HG02623 (cell line): ENCODE results near the gene STX4.
"Not testable (repeated sequence)": the region's sequence is repeated elsewhere in the genome, so short reads cannot be mapped to it uniquely, and the experiment has no call there.

Source experiments
- ATAC-seq: cut with Tn5 transposase; IDR thresholded peaks from one replicate; pipeline ENCODE4 v1.9.1; 2021; ENCODE audit warnings: moderate library complexity; ENCODE audit not compliant: unreplicated experiment

The STX4 gene

DNA sequence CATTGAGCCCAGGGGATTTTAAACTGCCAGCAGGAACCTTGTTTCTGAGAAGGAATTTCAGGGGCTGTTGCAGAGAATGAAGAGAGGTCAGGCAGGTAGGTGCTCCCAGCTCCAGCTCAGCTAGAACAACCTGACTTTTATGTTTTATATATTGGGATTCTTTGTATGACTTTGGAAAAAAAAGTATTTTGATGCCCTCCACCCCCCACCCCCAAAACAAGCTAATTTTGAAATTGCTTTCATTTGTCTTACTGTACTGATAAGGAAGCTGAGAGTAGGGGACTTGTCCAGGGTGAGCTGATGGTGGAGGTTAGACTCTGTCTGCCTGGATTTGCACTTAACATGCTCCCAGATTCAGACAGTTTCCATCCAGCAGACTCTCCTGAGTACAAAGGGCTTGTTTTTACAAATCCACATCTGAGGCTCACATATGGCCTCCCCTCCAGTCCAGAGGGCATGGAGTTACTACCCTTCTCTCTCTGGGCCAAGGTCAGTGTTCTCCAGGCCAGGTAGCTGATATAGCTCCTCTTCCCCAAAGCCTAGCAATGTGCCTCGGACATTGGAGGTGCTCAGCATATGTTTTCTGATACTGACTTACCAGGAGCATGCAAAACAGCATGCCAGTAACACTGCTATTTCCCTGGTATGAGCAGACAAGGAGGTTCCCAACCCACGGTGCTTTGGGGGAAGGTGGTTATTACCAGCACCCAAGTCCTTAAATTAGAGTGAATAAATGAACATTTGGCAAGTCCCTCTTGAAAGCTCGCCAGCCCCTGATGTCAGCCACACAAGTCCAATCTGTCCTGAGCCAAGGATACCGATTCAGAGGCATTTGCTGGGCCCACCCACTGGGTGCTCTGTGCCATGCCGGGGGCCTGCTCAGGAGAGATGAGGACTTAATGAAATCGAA lies 34.3 kb upstream of the STX4 start:
- no peak for ATAC-seq

DNA sequence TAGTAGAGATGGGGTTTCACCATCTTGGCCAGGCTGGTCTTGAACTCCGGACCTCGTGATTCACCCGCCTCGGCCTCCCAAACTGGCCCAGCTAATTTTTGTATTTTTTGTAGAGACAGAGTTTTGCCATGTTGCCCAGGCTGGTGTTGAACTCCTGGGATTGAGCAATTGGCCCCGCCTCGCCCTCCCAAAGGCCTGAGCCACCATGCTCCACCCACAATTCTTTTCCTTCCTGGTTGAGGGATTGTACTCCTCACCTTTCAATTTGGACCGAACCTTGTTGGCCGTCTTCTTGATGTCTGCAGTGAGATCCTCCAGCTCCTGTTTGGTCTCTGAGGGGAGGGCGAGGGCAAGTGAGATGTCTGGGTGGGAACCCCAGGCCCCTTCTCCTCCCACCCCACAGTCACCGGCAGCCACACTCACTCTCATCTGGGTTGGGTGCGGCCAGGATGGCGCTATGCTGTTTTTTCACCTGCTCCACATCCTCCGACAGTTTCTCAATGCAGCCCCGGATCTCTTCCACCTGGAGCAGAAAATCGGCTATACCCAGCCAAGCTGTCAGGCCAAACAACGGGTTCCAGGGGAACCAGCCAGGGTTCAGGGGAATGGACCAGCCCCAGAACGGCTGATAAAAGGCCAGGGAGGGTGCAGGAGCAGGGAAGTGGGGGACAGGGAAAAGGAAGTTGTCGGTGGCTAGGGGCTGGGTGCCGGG lies 32.5 kb upstream of the STX4 start:
- no peak for ATAC-seq

DNA sequence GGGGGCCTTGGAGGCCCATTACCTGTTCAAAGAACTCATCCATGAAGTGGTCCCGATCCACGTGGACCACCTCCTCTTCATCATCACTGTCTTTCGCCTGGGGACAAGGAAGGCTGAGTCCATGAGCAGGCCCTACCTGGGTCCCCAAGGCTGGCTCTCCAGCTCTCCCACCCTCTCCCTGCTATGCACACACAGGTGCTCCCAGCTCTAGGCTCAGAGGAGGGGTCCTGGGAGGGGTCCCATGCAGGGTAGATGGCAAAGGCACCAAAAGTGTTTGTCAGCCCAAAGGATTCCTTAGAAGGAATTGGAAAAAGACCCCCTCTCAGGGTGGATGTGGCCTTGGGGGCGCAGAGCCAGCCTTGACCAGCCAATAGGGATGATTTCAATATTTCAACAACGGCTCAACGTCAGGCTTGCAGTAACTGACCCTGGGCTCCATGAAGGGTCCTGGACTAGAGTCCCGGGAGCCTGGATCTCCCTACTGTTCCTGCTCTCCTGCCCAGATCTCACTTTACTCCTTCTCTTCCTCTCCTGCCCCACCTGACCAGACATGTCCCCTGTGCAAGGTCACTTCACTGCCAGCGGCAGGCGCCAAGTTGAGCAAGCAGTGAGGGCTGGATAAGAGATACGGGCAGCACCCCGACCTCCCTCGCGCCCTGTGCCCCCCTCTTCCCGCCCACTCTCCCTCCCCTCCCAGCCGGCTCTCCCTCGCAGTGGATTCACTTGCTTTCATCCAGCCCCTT lies 31.7 kb upstream of the STX4 start:
- no peak for ATAC-seq

DNA sequence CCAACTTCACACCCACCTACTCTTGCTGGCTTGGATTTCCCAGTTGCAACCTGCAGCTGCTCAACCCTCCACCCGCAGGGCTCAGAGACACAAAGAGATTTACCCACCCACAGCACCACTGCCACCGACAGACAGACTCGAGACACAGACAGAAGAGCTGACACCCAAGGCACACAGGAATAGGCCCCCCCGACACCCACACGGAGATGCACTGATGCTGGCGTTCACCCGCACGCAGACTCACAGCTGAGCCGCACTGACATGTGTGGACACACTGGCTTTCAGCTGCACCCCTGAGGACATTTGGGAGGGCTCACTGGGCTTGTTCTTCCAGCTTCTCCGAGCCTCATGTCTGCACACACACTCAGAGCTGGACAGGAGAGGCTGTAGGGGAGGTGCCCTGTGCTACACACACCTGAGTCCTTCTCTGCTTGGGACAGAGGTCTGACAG lies 31.1 kb upstream of the STX4 start:
- no peak for ATAC-seq

DNA sequence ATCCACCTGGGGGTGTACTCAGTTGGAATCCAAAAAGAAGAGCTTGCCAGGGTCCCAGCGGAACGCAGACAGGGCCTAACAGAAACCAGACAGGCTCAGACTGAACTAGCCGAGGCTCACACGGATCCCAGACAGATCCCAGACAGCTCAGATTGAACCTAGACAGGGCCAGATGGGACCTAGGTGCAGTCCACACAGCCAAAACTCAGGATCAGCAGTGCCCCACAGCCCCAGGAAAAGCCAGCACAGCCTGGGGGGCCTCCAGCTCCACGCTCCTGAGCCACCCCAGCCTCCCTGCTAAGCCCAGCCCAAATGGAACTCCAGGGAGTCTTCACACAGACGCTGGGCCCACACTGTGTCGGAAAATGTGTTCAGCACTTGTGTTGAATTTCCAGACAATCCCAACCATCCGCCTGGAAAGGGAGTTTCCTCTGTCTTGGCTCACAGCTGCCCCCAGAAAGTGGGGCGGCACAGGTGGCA lies 30.5 kb upstream of the STX4 start:
- ATAC-seq = no peak

DNA sequence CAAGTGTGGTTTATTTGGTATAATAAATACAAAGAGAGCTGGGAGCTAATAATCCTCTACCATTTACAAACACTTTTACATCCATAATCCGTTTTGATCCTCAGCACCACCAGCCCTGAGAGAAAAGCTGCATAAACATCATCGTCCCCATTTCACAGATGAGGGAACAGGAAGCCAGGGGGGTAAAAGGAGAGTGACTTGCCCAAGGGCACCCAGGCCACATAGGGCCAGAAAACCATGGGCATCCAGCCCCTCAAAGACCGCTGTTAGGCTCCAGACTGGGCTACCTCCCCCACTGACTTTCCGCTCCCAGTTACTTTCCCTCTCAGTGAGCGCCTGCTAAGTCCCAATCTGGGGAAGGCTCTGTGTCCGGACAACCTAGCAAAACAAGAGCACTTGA lies 29.6 kb upstream of the STX4 start:
- ATAC-seq = no peak

DNA sequence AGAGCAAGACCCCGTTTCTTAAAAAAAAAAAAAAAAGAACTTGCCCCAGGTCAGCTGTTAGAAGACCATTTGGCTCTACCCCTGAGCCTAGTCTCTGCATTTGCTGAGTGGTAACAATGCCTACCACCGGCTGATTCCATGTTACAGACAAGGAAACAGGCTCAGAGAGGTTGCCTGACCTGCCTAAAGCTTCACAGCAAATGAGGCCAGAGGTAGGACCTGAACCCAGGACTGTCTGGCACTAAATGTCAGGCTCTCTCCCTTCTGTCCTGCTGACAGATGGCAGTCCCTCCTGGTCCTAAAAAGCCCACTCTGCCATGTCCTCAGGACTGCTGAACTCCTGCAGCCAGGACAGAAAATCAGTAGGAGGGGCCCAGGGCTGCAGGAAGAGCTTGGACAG lies 28.7 kb upstream of the STX4 start:
- ATAC-seq = no peak

DNA sequence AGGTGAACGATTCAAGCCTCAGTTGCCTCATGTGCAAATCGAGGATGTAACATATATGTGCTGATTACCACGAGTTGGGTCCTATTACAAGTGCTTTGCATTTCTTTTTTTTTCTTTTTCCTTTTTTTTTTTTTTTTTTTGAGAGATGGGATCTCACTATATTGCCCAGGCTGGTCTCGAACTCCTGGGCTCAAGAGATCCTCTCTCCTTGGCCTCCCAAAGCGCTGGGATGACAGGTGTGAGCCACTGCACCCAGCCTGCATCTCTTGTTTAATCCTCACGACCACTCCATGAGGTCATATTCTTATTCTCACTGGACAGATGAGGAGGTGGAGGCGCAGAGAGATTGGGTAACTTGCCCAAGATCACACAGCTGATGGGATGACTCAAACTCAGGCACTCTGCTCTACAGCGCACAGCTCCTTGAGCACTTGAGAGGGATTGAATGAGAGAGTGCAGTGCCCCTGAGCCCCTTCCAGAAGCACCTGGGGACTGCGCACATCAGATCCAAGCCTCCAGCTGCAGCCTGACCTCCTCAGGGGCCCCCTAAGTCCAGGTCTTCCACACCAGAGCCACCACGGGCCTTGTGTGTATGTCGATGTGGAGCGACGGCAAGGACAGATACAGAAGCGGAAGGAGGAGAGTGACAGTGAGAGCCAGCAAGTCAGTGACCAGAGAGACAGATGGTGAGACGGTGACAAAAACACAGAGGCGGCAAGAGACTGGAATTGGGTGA lies 27.8 kb upstream of the STX4 start:
- no peak for ATAC-seq

DNA sequence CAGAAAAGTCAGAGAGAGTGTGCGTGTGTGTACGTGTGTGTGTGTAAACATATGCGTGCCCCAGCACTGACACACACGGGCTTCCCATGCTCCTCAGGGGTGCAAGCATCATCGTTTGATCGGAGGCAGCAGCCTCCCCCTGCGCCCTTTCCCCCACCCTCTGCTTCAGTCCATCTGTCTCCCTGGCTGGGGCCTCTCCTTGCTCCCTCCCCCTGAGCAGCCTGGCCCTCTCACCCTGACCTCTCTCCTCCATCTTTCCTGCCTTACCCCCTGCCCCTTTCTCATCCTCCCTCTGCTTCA lies 27.3 kb upstream of the STX4 start:
- ATAC-seq = no peak

DNA sequence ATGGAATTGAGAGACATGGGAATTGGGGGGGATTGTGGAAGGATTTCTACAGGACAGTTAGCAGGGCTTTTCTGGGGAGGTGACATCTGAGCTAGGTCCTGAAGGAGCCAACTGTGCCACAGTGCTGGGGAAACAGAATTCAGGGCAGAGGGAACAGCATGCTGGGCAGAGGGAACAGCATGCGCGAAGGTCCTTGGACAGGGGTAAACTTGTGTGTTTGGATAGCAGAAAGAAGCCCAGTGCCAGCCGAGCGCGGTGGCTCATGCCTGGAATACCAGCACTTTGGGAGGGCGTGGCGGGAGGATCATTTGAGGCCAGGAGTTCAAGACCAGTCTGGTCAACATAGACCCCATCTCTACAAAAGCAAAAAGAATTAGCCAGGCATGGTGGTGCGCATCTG lies 26.8 kb upstream of the STX4 start:
- ATAC-seq = no peak

DNA sequence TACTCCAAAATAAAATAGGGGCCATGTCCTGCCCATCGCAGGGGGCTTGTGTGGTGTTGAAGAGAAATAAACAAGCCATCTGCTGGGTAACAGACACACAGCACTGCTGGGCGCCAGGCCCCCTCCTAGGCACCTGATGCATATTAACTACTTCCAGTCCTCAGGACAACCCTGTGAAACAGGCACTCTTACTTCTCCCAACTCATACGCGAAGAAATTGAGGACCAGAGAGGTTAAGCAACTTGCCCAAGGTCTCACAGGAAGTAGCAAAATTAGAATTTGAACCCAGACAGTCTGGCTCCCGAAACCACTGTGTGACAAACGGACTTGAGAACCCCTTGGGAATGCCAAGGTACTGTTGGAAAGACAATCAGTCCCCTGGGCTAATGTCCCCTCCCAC lies 25.7 kb upstream of the STX4 start:
- no peak for ATAC-seq

DNA sequence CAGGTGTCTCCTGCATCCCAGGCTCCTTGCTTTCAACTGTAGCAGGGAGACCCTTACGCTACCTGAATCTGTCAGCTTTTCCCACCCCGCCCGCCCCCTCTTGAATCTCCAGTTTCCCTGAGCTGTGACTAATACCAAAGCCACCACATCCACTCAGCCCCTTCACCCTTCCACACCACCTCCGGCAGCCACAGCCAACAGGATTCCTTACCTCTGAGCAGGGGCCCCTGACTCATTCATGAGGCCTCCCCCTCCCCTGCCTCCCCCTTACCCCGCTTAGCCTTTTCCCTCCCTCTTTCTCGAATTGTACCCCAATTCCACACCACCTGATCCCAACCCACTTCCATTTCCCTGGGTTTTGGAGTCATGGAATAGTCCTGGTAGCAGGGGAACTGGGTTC lies 25.2 kb upstream of the STX4 start:
- ATAC-seq = no peak

DNA sequence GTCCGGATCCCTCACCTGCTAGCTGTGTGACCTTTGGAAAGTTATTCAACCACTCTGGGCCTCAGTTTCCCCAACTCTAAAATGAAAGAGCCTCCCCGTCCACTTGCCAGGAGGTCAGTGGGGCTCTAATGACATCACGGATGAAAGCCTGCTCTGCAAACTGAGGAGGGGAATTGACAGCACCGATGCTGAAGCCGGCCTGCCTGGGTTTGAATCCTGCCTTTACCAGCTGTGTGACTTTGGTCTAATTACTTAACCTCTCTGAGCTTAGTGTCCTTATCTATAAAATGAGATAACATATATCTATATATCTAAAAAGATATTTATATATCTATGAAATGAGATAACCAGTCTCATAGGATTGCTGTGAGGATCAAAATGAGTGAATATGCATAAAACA lies 24.8 kb upstream of the STX4 start:
- no peak for ATAC-seq

DNA sequence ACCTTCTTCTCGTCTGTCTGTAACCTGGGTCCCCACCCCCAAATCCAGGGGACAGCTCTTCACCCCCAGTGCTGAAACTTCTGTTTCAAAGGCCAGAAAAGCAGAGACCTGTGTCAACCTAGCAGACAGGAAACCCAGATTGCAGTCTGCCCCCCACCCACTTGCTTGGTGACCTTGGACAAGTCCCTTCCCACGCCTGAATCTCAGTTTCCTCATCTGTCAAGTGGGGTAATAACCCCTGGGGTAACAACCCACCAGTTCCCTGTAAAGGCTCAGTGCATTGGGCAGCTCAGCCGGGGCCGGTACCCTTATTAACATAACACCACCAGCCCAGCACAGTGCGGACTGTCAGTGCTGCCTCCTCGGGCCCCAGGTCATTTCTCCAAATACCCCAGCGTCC lies 24.2 kb upstream of the STX4 start:
- ATAC-seq = no peak

DNA sequence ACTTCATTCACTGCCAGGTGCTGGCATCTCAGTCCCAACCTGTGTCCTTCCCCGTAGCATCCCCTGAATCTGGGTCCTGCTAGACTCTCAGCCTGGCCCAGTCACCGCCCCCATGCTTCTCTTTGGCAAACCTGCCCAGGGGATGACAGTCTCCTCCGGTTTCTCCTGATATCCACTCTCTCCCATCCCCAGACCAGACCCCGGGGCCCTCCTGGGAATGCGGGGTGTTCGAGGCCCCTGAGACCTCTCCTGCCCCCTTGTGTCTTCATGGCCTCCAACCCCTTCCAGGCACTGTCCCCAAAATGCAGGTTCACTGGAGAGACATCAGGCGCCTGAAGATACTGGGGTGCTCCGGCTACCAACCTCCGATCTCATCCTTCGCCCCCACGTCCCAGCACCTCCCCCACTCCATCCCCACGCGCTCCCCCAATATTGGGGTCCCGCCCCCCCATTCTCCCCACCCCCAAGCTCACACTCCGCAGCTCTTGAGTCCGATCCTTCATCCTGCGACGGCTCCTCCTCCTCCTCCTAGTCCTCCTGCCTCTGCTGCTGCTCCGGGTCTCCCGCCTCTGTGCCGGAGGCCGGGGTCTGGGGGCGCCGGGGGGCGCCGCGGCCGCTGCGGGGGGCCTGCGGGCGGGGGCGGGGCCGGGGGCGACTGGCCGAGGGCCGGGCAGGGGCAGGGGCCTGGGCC lies 23.3 kb upstream of the STX4 start:
- no peak for ATAC-seq

DNA sequence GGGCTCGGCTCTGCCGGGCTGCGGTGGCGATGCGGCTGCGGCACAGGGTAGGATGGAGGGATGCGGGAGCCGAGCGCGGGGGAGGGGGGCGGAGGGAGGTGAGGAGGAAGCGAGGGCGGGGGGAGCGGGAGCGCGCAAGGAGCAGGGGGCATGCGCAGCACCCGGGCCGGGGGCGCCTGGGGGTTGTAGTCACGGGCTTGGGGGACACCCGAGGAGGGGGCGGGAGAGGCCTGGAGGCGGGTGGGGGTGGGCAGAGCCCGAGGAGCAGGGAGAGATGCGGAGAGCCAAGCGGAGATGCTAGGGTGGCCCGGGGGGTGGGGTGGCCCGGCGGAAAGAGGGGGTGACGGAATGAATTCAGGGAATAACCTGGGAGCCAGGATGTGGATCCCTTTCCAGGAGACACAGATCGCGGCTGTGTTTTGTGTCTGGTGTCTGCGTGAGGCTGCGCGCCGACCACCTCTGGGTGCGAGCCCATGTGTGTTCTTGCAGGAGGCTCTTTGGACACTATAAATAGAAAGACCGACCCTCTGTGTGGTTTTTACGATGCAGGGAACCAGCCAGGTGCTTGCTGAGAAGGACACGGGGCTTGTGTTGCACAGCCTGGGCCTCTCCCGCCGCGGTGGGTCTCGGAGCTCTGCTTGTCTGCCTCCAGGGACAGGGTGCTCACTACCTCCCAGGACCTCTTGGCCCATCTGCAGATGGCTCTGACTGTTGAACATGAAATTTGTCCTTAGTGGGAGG lies 22.6 kb upstream of the STX4 start, which contains the start of gene STX1B:
Gene STX1B, minus strand, starts transcription at position 54 of the 741 bp plus-strand sequence. CDS start 242 bp downstream, outside the sequence.
- ATAC-seq = no peak

DNA sequence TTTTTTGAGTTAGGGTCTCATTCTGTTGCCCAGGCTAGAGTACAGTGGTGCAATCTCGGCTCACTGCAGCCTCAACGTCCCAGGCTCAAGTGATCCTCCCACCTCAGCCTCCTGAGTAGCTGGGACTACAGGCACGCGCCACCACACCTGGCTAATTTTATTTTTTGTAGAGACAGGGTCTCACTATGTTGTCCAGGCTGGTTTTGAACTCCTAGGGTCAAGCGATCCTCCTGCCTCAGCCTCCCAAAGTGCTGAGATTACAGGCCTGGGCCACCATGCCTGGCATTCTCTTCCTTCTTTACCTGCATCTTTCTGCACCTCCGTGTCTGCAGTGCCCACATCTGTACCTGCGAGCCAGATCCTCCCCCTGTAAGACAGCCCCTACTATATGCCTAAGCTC lies 21.5 kb upstream of the STX4 start:
- not testable (repeated sequence) for ATAC-seq

DNA sequence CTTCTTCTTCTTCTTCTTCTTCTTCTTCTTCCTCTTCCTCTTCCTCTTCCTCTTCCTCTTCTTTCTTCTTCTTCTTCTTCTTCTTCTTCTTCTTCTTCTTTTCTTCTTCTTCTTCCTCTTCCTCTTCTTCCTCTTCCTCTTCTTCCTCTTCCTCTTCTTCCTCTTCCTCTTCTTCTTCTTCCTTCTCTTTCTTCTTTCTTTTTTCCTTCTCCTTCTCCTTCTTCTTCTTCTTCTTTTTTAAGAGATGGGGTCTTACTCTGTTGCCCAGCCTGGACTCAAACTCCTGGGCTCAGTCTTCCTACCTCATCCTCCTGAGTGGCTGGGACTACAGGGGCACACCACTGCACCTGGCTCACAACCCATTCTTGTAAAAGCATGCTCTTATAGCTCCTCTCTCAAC lies 20.1 kb upstream of the STX4 start:
- not testable (repeated sequence) for ATAC-seq

DNA sequence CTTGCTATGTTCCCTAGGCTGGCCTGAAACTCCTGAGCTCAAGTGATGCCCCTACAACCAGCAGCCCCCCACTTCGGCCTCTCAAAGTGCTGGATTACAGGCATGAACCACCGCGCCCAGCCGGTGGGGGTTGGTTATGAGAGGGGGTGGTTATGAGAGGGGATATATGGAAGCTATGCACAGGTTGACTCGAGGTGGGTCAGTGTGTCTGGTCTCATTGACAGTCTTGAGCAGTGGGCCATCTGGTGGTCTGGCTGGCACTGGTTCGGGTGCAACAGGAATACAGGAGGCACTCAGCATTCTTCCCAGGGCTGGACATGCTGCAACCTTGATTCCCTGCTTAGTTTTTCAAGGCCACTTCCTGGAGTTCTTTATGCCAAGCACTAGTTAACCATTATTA lies 17.3 kb upstream of the STX4 start:
- ATAC-seq = no peak

DNA sequence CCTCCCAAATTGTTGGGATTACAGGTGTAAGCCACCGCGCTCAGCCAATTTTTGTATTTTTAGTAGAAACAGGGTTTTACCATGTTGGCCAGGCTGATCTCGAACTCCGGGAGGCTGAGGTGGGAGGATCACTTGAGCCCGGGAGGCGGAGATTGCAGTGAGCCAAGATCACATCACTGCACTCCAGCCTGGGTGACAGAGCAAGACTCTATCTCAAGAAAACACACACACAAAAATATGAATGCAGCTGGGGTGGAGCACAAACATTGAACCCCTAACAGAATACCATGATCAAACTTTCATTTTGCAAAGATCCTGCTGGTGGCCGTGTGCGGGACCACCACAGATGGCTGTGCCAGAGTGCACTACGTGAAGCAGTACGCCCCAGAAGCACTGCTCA lies 15.6 kb upstream of the STX4 start:
- not testable (repeated sequence) for ATAC-seq
